ENCODE results near the gene KCMF1. TPM values are rescaled to one million over a fixed set of nuclear protein-coding genes. Genes with fewer than 3 reads are reported as not detected.
"Not testable (repeated sequence)": the region's sequence is repeated elsewhere in the genome, so short reads cannot be mapped to it uniquely, and the experiment has no call there.

The KCMF1 gene
- 61.6 and 90.1 TPM in 2 replicates for total RNA-seq (2014; rRNA removed; shearing (Covaris generic))

- peak; percentile 53 for DNase-seq (ENCODE audit: low spot score)
These were observed at the start of gene KCMF1 for GRCh38 chr2:84970868-84971509. Gene KCMF1 (plus strand): TSS chr2:84971161. CDS start chr2:84971452, 291 bp downstream.

- DNase-seq (ENCODE audit: low spot score), result no peak
These were observed 48.0 kb upstream of the KCMF1 start for GRCh38 chr2:84923009-84923408.

DNA sequence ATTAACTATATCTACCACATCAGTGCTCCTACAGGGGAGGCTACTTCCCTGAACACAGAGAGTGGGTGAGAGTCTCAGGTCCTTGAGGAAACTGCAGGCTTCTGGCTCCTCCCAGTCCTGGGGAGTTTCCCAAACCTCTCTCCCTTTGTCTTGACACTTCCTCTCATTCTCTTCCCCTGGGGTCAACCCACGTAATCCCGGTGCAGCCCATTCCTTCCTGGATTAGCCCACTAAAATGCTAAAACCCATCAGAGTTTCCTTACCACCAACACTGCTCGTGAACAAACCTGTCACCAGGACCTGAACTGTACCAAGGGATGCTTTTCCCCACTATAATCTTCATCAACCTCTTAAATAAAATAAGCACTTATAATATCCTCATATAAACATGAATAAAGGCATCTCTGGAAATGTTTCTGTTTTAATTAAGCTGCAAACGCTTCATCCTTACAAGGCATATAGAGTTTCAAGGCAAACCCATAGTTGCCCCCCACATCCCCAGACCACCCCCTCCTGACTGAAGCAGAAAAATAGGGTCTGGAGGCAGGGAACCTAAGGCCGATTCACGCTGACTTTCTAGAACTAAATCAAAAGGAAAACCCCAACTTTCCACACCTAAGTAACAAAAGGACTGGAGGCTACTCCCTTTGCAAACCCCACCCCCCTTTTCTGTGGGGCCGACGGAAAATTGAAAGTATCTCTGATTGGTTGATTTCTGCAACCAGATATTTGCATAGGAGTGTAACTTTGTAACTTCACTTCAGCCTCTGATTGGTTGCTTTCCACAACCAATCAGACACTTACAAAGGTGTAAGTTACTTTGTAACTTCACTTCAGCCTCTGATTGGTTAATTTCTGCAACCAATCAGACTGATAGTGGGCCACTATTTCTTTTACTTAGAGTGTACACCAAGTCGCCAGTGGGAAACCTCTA, 46.5 kb upstream of the KCMF1 start:
- peak; percentile 59 for DNase-seq (ENCODE audit: low spot score)

- no peak for DNase-seq (ENCODE audit: low spot score)
These were observed 45.6 kb upstream of the KCMF1 start for GRCh38 chr2:84925336-84925723.

GRCh38 chr2:84925724-84926376, 45.1 kb upstream of the KCMF1 start:
- DNase-seq (ENCODE audit: low spot score), result peak; percentile 92

- DNase-seq (ENCODE audit: low spot score), result no peak
These were observed 43.7 kb upstream of the KCMF1 start for GRCh38 chr2:84927275-84927627.

GRCh38 chr2:84931384-84931821, 39.6 kb upstream of the KCMF1 start:
- no peak for DNase-seq (ENCODE audit: low spot score)

DNA sequence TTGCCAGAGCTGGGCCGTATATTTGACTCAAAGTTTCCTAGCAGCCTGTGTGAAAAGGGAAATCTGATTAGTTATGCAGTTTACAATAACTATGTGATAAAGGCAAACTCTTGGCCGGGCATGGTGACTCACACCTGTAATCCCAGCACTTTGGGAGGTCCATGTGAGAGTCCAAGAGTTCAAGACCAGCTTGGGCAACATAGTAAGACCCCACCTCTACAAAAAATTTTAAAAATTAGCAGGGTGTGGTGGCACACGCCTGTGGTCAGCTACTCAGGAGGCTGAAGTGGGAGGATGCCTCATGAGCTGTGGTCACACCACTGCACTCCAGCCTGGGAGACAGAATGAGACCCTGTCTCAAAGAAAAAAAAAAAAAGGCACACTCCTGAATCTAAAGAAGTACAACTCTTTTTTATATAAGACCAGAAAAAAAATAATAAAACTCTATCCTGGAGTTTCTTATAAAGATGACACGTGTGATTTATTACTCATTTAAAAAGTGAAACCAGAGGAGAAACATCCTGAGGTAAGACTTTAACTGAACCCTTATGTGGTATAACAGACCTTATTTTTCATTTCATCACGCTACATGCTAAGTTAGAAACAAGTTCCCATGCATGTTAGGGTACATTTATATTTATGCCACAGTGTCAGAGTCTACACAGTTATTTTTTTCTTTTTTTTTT, 32.6 kb upstream of the KCMF1 start:
- DNase-seq (ENCODE audit: low spot score), result peak; percentile 20

DNA sequence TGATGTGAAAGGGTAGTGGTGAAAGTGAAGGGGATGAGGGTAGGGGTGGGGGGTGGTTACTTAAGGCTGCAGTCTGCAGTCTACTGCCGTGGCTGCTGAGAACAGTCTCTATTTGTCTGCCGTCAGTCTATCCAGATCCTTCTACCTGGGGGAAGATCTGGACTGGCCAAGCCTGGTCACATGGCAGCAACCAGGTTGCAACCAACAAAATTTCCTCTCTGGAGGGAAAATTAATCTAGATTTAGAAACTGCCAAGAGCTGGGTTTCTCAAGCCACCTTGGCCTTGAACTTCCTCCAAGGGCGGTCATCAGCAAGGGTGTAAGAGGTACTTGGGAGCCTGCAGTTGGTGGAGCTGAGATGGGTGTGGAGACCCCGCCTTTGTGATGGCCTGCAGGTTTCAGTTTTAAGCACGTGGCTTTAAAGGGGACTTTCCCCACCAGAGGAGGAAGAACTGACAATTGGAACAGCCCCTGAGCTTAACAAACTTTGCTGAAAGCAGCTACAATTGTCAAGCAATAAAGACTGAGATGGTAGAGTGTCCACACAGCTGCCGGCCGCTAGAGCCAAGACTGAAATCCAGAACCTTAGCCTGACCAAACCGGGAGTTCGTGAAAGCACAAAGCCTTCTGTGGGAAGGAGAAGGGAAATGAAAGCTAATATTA, 31.4 kb upstream of the KCMF1 start:
- DNase-seq (ENCODE audit: low spot score), result no peak

DNA sequence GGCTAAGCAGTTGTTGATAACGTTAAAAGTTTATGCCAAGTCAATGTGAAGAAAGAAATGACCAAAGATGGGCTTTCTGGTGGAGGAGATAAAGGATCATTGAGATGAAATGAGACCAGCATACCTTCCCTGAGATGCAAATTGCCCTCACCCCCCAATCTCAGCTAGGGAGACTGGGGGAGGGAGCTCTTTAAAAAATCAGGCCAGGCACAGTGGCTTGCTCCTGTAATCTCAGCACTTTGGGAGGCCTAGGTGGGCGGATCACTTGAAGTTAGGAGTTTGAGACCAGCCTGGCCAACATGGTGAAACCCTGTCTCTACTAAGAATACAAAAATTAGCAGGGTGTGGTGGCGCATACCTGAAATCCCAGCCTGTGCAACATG, 30.9 kb upstream of the KCMF1 start:
- no peak for DNase-seq (ENCODE audit: low spot score)

DNA sequence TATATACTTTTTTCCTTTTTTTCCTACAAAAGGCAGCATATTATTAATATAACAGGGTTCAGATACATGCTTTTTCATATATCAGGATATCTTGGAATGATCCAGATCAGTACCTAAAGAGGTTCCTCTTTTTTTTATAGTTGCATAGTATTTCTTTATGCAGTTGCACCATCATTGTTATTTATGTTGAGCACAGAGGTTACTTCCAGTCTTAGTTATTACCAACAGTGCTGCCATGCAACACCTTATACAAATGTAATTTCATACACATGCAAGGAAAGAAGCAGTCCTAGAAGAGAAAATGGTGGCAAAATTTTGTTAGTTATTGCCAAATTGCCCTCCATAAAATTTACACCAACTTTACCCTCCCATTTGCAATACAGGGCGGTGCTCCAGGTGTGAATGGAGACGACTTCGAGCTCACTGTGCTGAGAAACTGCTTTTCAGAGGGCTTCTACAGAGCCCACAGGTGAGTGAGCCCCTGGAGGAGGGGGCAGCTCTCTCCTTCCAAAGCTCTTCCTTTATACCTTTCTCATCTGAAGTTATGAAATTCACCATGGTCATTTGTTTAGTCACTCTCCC, 30.0 kb upstream of the KCMF1 start:
- DNase-seq (ENCODE audit: low spot score), result no peak

- DNase-seq (ENCODE audit: low spot score), result no peak
These were observed 28.8 kb upstream of the KCMF1 start for GRCh38 chr2:84942166-84942565.

DNA sequence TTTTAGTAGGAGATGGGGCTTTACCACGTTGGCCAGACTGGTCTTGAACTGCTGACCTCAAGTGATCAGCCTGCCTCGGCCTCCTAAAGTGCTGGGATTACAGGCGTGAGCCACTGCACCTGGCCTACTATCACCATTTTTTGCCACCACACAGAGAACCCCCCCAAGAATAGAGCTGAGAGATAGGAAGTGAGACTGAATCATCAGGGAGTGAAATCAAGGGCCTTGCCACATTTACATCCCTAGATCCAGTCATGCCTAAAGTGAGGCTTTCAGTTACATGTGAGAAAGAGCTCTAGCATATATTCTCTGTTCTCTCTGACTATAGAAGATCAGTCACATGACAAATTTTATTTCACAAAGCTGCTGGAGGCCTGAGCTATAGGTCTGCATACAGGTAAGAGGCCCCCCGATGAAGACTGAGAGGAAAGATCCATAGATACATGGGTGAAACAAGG, 28.0 kb upstream of the KCMF1 start:
- DNase-seq (ENCODE audit: low spot score), result no peak

GRCh38 chr2:84944295-84944909, 26.6 kb upstream of the KCMF1 start:
- no peak for DNase-seq (ENCODE audit: low spot score)

DNA sequence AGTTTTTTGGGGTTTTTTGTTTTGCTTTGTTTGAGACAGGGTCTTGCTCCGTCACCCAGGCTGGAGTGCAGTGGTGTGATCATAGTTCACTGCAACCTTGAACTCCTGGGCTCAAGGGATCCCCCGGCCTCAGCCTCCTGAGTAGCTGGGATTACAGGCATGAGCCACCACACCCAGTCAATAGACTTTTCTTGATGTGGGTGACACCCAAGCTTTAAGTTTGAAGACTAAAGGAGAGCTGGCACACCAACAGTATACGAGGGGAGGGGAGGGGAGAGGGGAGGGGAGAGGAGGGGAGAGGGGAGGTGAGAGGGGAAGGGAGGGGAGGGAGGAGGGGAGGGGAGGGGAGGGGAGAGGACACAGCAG, 25.1 kb upstream of the KCMF1 start:
- not testable (repeated sequence) for DNase-seq (ENCODE audit: low spot score)

GRCh38 chr2:84946204-84947009, 24.6 kb upstream of the KCMF1 start:
- peak; percentile 79 for DNase-seq (ENCODE audit: low spot score)

DNA sequence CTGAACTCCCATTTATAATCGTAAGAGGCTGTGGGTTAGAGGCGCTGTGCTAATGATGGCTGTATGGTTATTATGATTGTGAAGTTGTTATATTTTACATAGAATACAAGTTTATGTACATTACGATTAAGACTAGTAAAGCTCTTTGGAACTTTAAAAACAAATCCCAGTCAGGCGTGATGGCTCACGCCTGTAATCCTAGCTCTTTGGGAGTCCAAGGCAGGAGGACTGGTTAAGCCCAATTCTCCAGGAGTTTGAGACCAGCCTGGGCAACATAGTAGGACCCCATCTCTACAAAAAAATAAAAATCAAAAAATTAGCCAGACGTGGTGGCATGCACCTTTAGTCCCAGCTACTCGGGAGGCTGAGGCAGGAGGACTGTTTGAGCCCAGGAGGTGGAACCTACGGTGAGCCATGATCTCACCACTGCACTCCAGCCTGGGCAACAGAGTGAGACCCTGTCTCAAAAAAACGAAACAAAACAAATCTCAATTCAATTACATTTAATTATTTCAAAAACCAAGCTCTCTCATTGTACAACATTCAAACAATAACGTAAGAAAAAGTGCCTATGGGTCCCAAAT, 23.9 kb upstream of the KCMF1 start:
- DNase-seq (ENCODE audit: low spot score), result no peak

DNA sequence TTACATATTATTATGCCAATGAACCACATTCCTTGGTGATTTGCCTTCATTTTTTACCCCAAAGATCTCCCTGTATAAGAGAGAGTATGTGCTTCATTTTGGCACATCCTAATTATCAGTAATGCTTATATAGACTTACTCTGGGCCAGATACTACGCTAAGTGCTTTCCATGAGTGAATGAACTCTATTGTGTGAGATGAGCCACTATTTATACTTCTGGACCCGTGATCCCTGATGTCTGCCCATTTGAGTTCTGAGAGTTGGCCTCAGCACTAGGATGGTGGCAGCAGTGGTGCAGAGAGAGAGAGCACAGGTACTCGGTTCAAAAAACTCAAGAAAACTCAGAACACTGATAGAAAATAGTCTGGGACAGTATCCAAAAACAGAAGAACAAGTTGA, 17.4 kb upstream of the KCMF1 start:
- no peak for DNase-seq (ENCODE audit: low spot score)

GRCh38 chr2:84954329-84954728, 16.6 kb upstream of the KCMF1 start:
- no peak for DNase-seq (ENCODE audit: low spot score)
